GM12892 (cell line): ENCODE data around the gene LPGAT1.

ENCODE experiments used
- POLR2AphosphoS5 ChIP-seq: IDR thresholded peaks from 2 replicates; pipeline ENCODE4 v1.6.1; 2011; ENCODE audit warnings: low read depth, low read length, control low read depth
- TAF1 ChIP-seq: IDR thresholded peaks from 2 replicates; pipeline ENCODE4 v1.6.1; 2011; ENCODE audit warnings: low read depth, mild to moderate bottlenecking, control low read depth, low read length, borderline replicate concordance

- no peak for TF ChIP-seq TAF1
- no peak for TF ChIP-seq POLR2AphosphoS5
These were observed 122.6 kb downstream of the LPGAT1 start for GRCh38 chr1:211708006-211708405.
